Testis (tissue), 2 donors: ENCODE measurements around the gene SLC7A6.

Source experiments
- CTCF ChIP-seq, 3 experiments: fragments of 450-650 bp in 2 of 3; fragments of 200-600 bp in 1 of 3; sonication (generic) in 1 of 3; IDR thresholded peaks; one replicate each; pipeline ENCODE4 v1.5.1; 2016 to 2019; ENCODE audit warnings: antibody characterized with exemption in 3 of 3, mild to moderate bottlenecking in 2 of 3, moderate library complexity in 1 of 3
- POLR2A ChIP-seq: fragments of 450-650 bp; IDR thresholded peaks from one replicate; pipeline ENCODE4 v1.6.1; 2017; ENCODE audit warnings: antibody characterized with exemption, mild to moderate bottlenecking, moderate library complexity

DNA sequence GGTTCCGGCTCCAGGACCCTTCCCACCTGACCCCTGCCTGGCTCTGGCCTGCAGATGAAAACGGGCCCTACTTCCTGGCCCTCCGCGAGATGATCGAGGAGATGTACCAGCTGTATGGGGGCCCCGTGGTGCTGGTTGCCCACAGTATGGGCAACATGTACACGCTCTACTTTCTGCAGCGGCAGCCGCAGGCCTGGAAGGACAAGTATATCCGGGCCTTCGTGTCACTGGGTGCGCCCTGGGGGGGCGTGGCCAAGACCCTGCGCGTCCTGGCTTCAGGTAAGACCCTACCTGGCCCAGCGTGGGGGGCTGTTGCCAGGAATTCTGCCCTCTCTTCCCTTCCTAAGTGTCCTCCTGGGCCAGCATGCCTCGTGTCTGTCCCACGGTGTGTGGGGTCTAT is 8.6 kb upstream of the SLC7A6 start:
- no peak for TF ChIP-seq CTCF (IDR thresholded peaks at IDR 0.05)
- TF ChIP-seq POLR2A = no peak
